ENCODE results near the gene TCEA3.

TCEA3 gene

GRCh38 chr1:23424293-23425192 is at the start of gene TCEA3:
Gene TCEA3, minus strand, starts transcription at chr1:23424748. Its CDS starts 115 bp downstream, at chr1:23424633.
- no peak for DNase-seq (ENCODE audit: low read depth)

- no peak for DNase-seq (ENCODE audit: low read depth)
Observed at GRCh38 chr1:23473037-23473800, 48.7 kb upstream of the TCEA3 start.

- DNase-seq (ENCODE audit: low read depth) = no peak
Observed at GRCh38 chr1:23472351-23473036, 47.9 kb upstream of the TCEA3 start.

GRCh38 chr1:23471473-23472075 is 47.0 kb upstream of the TCEA3 start:
- no peak for DNase-seq (ENCODE audit: low read depth)

- DNase-seq (ENCODE audit: low read depth) = no peak
Observed at GRCh38 chr1:23470282-23471070, 45.9 kb upstream of the TCEA3 start.

- no peak for DNase-seq (ENCODE audit: low read depth)
Observed at GRCh38 chr1:23469372-23469982, 44.9 kb upstream of the TCEA3 start.

GRCh38 chr1:23466423-23466989 is 42.0 kb upstream of the TCEA3 start:
- DNase-seq (ENCODE audit: low read depth) = no peak

GRCh38 chr1:23463286-23463685 is 38.7 kb upstream of the TCEA3 start:
- DNase-seq (ENCODE audit: low read depth) = no peak

- DNase-seq (ENCODE audit: low read depth) = no peak
Observed at GRCh38 chr1:23462766-23463165, 38.2 kb upstream of the TCEA3 start.

GRCh38 chr1:23461050-23461449 is 36.5 kb upstream of the TCEA3 start:
- DNase-seq (ENCODE audit: low read depth) = no peak

- DNase-seq (ENCODE audit: low read depth) = no peak
Observed at GRCh38 chr1:23460519-23460918, 36.0 kb upstream of the TCEA3 start.

GRCh38 chr1:23459338-23459757 is 34.8 kb upstream of the TCEA3 start:
- no peak for DNase-seq (ENCODE audit: low read depth)

- no peak for DNase-seq (ENCODE audit: low read depth)
Observed at GRCh38 chr1:23456226-23456625, 31.7 kb upstream of the TCEA3 start.

- DNase-seq (ENCODE audit: low read depth) = no peak
Observed at GRCh38 chr1:23453455-23454000, 29.0 kb upstream of the TCEA3 start.

GRCh38 chr1:23452011-23452411 is 27.5 kb upstream of the TCEA3 start:
- DNase-seq (ENCODE audit: low read depth) = no peak

GRCh38 chr1:23451441-23451840 is 26.9 kb upstream of the TCEA3 start:
- DNase-seq (ENCODE audit: low read depth) = no peak

GRCh38 chr1:23450894-23451293 is 26.3 kb upstream of the TCEA3 start:
- no peak for DNase-seq (ENCODE audit: low read depth)

GRCh38 chr1:23449958-23450357 is 25.4 kb upstream of the TCEA3 start:
- DNase-seq (ENCODE audit: low read depth) = no peak

GRCh38 chr1:23449306-23449705 is 24.8 kb upstream of the TCEA3 start:
- DNase-seq (ENCODE audit: low read depth) = no peak

- DNase-seq (ENCODE audit: low read depth) = no peak
Observed at GRCh38 chr1:23448846-23449245, 24.3 kb upstream of the TCEA3 start.
